ENCODE measurements around the gene NFKB2.

Gene NFKB2

DNA sequence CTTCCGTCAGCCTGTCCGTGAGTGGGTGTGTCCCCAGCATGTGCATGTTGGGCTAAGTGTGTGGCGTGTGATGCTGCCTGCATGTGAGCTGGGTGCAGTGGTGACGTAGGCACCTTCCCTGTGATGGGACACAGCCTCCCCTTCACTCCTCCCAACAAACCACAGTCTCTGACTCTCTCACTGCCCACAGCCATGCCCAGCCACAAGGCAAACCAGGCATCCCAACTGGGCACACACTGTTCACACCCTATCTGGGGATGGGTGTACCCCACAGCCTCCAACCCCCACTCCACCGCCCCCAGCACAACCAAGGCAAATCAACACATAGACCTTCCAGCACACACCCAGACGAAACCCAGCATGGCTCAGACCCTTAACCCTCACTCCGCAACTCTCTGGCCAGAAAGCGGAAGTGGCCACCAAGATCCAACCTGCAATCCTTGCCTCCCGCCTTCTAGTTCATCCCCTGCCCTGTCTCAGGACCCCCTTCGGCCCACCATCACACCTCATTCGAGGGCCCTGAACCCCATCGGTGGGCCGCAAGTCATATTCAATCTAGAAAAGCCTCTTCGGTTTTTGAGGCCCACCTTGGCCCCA lies 12.7 kb downstream of the NFKB2 start:
- DNase-seq (ENCODE audit: low read depth) = no peak
- TF ChIP-seq, protein P1, sequence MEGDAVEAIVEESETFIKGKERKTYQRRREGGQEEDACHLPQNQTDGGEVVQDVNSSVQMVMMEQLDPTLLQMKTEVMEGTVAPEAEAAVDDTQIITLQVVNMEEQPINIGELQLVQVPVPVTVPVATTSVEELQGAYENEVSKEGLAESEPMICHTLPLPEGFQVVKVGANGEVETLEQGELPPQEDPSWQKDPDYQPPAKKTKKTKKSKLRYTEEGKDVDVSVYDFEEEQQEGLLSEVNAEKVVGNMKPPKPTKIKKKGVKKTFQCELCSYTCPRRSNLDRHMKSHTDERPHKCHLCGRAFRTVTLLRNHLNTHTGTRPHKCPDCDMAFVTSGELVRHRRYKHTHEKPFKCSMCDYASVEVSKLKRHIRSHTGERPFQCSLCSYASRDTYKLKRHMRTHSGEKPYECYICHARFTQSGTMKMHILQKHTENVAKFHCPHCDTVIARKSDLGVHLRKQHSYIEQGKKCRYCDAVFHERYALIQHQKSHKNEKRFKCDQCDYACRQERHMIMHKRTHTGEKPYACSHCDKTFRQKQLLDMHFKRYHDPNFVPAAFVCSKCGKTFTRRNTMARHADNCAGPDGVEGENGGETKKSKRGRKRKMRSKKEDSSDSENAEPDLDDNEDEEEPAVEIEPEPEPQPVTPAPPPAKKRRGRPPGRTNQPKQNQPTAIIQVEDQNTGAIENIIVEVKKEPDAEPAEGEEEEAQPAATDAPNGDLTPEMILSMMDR (conservative IDR thresholded peaks at IDR 0.05; ENCODE audit: low read depth, low read length) = no peak
- peak overlapping the region; percentile 46 for H3K4me3 ChIP-seq (ENCODE audit: low read length)

DNA sequence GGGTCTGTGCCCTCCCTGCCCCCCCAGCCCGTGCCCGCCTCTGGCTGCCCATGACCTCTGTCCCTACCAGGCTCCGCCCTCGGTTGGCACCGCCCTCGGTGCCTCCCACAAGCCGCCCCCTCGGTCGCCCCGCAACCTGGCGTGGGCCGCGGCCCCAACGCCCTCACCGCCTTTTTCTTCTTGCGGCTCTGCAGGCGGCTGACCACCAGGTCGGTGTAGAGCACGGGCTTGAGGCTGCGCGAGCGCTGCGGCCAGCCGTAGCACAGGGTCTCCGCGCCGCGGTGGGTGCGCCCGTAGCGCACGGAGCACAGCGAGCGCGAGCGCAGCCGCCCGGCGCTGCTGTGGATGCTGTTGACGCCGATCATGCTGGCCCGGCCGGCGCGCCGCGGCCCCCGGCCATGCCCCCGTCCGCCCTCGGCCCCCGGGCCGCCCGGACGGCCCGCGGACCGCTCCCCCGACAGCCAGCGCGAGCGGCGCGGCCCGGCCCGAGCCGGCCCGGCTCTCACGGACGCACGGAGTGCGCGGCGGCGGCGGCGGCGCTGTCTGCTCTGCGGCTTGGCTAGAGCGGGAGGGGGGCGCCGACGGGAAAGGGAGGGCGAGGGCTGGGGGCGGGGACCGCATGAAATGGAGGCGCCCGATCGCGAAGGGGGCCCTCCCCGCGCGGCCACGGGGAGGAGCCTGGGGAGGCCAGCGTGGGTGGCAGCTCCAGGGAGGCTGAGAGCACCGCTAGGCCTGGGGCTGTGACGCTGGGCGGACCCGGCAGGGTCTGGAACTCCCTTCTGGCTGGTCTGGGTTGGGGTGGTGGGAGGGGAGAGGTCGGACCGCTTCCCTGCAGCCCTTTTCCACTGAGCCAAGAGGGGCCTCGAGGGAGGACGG lies 13.5 kb downstream of the NFKB2 start:
- DNase-seq (ENCODE audit: low read depth) = no peak
- TF ChIP-seq, protein P1 (conservative IDR thresholded peaks at IDR 0.05; ENCODE audit: low read depth, low read length) = no peak
- peak overlapping the region; percentile 46 for H3K4me3 ChIP-seq (ENCODE audit: low read length)

- DNase-seq (ENCODE audit: low read depth) = no peak
- TF ChIP-seq, protein P1 (conservative IDR thresholded peaks at IDR 0.05; ENCODE audit: low read depth, low read length) = no peak
- H3K4me3 ChIP-seq (ENCODE audit: low read length) = peak overlapping the region; percentile 45
Measured at GRCh38 chr10:102409604-102410428, 14.3 kb downstream of the NFKB2 start.

DNA sequence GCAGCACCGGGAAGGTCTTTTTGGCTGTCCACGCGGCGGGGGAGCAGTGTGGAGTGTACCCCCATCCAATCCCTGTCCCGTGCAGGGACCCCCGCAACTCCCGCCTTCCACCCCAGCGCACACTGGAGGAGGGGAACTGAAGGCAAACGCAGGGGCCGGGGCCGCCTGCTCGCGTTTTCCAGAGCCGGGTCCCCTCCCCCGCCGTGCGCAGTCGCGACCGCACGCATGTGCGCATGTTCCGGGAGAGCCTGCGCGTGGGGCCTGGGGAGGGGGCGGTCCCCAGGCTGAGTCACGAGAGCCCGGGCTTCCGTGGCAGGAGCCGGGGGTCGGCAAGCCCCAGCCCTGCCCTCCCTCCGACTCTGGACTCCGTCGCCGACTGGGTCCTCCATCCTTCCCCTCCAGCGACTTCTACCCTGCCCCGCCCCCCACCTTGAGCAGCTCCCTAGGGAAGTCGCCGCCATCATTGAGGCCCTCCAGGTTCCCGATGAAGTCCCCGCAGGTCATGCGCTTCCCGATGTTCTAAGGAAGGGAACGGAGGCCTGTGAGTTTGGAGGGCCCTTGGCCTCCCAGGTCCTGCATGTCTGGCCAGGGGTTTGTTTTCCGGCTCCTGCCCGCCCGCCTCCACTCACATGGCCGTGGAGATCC lies 15.0 kb downstream of the NFKB2 start:
- no peak for DNase-seq (ENCODE audit: low read depth)
- TF ChIP-seq, protein P1 (conservative IDR thresholded peaks at IDR 0.05; ENCODE audit: low read depth, low read length) = no peak
- peak overlapping the region; percentile 45 for H3K4me3 ChIP-seq (ENCODE audit: low read length)

GRCh38 chr10:102411341-102412255 lies 16.1 kb downstream of the NFKB2 start:
- H3K4me3 ChIP-seq (ENCODE audit: low read length) = no peak overlapping the region
- DNase-seq (ENCODE audit: low read depth) = no peak
- TF ChIP-seq, protein P1 (conservative IDR thresholded peaks at IDR 0.05; ENCODE audit: low read depth, low read length) = no peak

DNA sequence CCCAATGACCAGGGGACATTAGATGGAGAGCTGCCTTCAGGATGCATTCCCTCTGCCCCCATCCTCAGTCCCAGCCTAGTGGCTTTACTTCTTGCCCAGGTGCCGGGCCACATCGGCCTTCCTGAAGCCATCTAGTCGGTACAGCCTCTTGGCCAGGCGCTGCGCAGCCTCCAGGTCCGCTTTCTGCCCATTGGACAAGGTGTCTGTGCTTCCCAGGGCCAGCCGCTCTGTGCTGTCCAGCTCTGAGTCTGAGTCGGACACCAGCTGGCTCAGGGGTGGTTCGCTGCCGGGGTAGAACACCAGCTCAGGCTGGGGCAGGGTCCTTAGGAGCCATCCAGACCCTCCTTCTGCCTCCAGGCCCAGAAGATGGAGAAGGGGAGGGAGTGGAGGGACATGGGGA lies 16.8 kb downstream of the NFKB2 start:
- no peak for DNase-seq (ENCODE audit: low read depth)
- TF ChIP-seq, protein P1 (conservative IDR thresholded peaks at IDR 0.05; ENCODE audit: low read depth, low read length) = no peak
- H3K4me3 ChIP-seq (ENCODE audit: low read length) = no peak overlapping the region
